ENCODE measurements around the gene PDHA1.

DNA sequence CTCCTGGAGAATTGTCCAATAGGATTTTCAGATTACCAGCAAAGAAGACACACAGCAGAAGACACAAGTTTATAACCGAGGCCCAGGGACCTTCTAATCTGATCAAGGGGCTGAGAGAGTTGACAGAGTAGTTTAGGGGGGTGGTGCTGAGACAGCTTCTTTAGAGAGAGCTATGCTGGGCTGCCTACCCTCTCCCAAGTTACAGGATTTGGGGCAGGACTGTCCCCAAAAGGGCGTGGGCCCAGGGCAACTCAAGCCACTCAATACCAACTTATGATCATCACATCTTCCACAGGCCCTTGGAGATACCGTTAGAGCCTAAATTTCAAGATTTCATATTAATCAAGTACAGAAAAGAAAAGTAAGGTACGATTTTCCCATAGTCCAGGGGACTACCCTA lies 43.0 kb downstream of the PDHA1 start:
- no peak for TF ChIP-seq CTCF (IDR thresholded peaks at IDR 0.05)
- no peak for TF ChIP-seq POLR2A (IDR thresholded peaks at IDR 0.05)
